H1 (cell line): ENCODE data around the gene MYO1F. TPM values are rescaled to one million over a fixed set of nuclear protein-coding genes. Genes with fewer than 3 reads are reported as not detected.

Experiments used
- CTCF ChIA-PET: fragments of 300-600 bp; sonication (Branson Sonifier 250); formaldehyde crosslinking; loops from one replicate; lab custom pipeline; 2021; ENCODE audit not compliant: partially characterized antibody; lab: Charles Lee
- POLR2A ChIA-PET: fragments of 300-600 bp; sonication (Branson Sonifier 250); formaldehyde crosslinking; loops from one replicate; lab custom pipeline; 2021; ENCODE audit warnings: inconsistent platforms; ENCODE audit not compliant: partially characterized antibody; lab: Charles Lee
- DNase-seq, 2 experiments: peaks; one replicate each; pipeline versions ENCODE4 v3.0.0 to v3.0.0-alpha.2; 2010 to 2022; ENCODE audit warnings: low spot score in 2 of 2, low read depth in 1 of 2, mixed read lengths in 1 of 2
- FAIRE-seq: peaks from 2 replicates; lab custom pipeline; 2011; peaks lifted over from hg19 to GRCh38; lab: Jason Lieb, UNC
- H2AFZ ChIP-seq: 2 replicates; pipeline ENCODE4 v1.8.1; 2012; ENCODE audit warnings: low read length, inconsistent platforms
- H2AK5ac ChIP-seq: 2 replicates; pipeline ENCODE4 v1.6.1; 2013; ENCODE audit warnings: low read depth, low read length
- H2BK120ac ChIP-seq: replicated peaks from 2 replicates; pipeline ENCODE3; 2013; ENCODE audit warnings: low read depth, low read length, inconsistent platforms
- H2BK12ac ChIP-seq: 2 replicates; pipeline ENCODE4 v1.6.1; 2013; ENCODE audit warnings: low read depth, low read length
- H2BK15ac ChIP-seq: 2 replicates; pipeline ENCODE4 v1.6.1; 2013; ENCODE audit warnings: low read length
- H2BK20ac ChIP-seq: 2 replicates; pipeline ENCODE4 v1.6.1; 2013; ENCODE audit warnings: low read length
- H2BK5ac ChIP-seq: 2 replicates; pipeline ENCODE4 v1.6.1; 2013; ENCODE audit warnings: low read depth, low read length
- H3K14ac ChIP-seq: 2 replicates; pipeline ENCODE4 v1.6.1; 2013; ENCODE audit warnings: inconsistent platforms; ENCODE audit not compliant: insufficient read length
- H3K18ac ChIP-seq: 2 replicates; pipeline ENCODE4 v1.6.1; 2013; ENCODE audit warnings: low read length; ENCODE audit errors: extremely low read depth
- H3K23ac ChIP-seq: 2 replicates; pipeline ENCODE4 v1.6.1; 2013; ENCODE audit warnings: inconsistent platforms; ENCODE audit not compliant: insufficient read length
- H3K23me2 ChIP-seq: 2 replicates; pipeline ENCODE4 v1.6.1; 2013; ENCODE audit warnings: low read depth, low read length
- H3K27ac ChIP-seq: 2 replicates; pipeline ENCODE4 v1.6.1; 2011; ENCODE audit warnings: low read depth, low read length, inconsistent platforms
- H3K27me3 ChIP-seq, 4 experiments: replicated peaks in 1 of 4; 1 replicate in 1 of 4; 2 replicates in 3 of 4; pipeline versions ENCODE4 v1.6.1 to v1.8.1; 2011 to 2013; ENCODE audit warnings: low read length in 3 of 4, mild to moderate bottlenecking in 3 of 4, inconsistent platforms in 2 of 4, mixed read lengths in 2 of 4, moderate library complexity in 1 of 4; ENCODE audit not compliant: control insufficient read depth in 3 of 4, insufficient read depth in 3 of 4; ENCODE audit errors: extremely low read depth in 1 of 4
- H3K36me3 ChIP-seq, 4 experiments: 2 replicates each; pipeline versions ENCODE4 v1.6.1 to v1.8.1; 2011 to 2013; ENCODE audit warnings: mild to moderate bottlenecking in 4 of 4, low read length in 3 of 4, moderate library complexity in 2 of 4, control low read depth in 1 of 4, inconsistent platforms in 1 of 4; ENCODE audit not compliant: insufficient read depth in 4 of 4, control insufficient read depth in 2 of 4
- H3K4ac ChIP-seq: replicated peaks from 2 replicates; pipeline ENCODE3; 2013; ENCODE audit warnings: low read length, low read depth, mixed read lengths, inconsistent platforms; ENCODE audit not compliant: insufficient read length
- H3K4me1 ChIP-seq, 4 experiments: replicated peaks in 1 of 4; 1 replicate in 1 of 4; 2 replicates in 3 of 4; pipeline versions ENCODE4 v1.6.1 to v1.8.1; 2011 to 2013; ENCODE audit warnings: low read length in 3 of 4, inconsistent platforms in 2 of 4, mixed read lengths in 1 of 4; ENCODE audit not compliant: insufficient read depth in 4 of 4, control insufficient read depth in 3 of 4
- H3K4me2 ChIP-seq, 2 experiments: 2 replicates each; pipeline versions ENCODE4 v1.6.1 to v1.8.1; 2011 to 2013; ENCODE audit warnings: low read depth in 2 of 2, low read length in 2 of 2, control low read depth in 1 of 2, inconsistent platforms in 1 of 2, mild to moderate bottlenecking in 1 of 2; ENCODE audit not compliant: insufficient read depth in 1 of 2
- H3K4me3 ChIP-seq, 4 experiments: fragments of 200-600, 300-600 bp in 1 of 4; sonication (generic), shearing (Covaris generic), sonication (Bioruptor Twin) in 1 of 4; 2 replicates each; pipeline versions ENCODE4 v1.5.1 to v1.8.1; 2011 to 2016; ENCODE audit warnings: low read length in 4 of 4, low read depth in 3 of 4, control low read depth in 2 of 4, inconsistent platforms in 2 of 4, mild to moderate bottlenecking in 2 of 4, mixed read lengths in 1 of 4, moderate library complexity in 1 of 4; ENCODE audit not compliant: insufficient read depth in 2 of 4; ENCODE audit errors: extremely low read depth in 1 of 4
- H3K56ac ChIP-seq: replicated peaks from 2 replicates; pipeline ENCODE3; 2013; ENCODE audit warnings: low read depth, mild to moderate bottlenecking, mixed read lengths, low read length, inconsistent platforms; ENCODE audit not compliant: insufficient read length
- H3K79me1 ChIP-seq: 2 replicates; pipeline ENCODE4 v1.6.1; 2013; ENCODE audit warnings: low read depth, low read length, control low read depth
- H3K79me2 ChIP-seq, 2 experiments: 2 replicates each; pipeline versions ENCODE4 v1.6.1 to v1.8.1; 2012 to 2013; ENCODE audit warnings: low read length in 2 of 2, mild to moderate bottlenecking in 2 of 2, inconsistent platforms in 1 of 2; ENCODE audit not compliant: insufficient read depth in 2 of 2, control insufficient read depth in 1 of 2
- H3K9ac ChIP-seq, 4 experiments: replicated peaks in 1 of 4; 1 replicate in 1 of 4; 2 replicates in 3 of 4; pipeline versions ENCODE4 v1.6.1 to v1.8.1; 2011 to 2013; ENCODE audit warnings: low read depth in 3 of 4, low read length in 3 of 4, control low read depth in 2 of 4, mild to moderate bottlenecking in 2 of 4, moderate library complexity in 2 of 4, inconsistent platforms in 1 of 4; ENCODE audit errors: extremely low read depth in 1 of 4
- H3K9me3 ChIP-seq, 2 experiments: 2 replicates each; pipeline versions ENCODE4 v1.6.1 to v1.8.1; 2012 to 2013; ENCODE audit warnings: mild to moderate bottlenecking in 2 of 2, moderate library complexity in 2 of 2, control low read depth in 1 of 2, inconsistent platforms in 1 of 2, low read depth in 1 of 2, low read length in 1 of 2, mixed read lengths in 1 of 2; ENCODE audit not compliant: insufficient read depth in 2 of 2
- H4K20me1 ChIP-seq, 2 experiments: replicated peaks in 1 of 2; 2 replicates each; pipeline versions ENCODE3 to v1.8.1; 2011 to 2013; ENCODE audit warnings: inconsistent platforms in 2 of 2, low read length in 2 of 2, mild to moderate bottlenecking in 1 of 2; ENCODE audit not compliant: insufficient read depth in 2 of 2, control insufficient read depth in 1 of 2
- H4K5ac ChIP-seq: 2 replicates; pipeline ENCODE4 v1.6.1; 2013; ENCODE audit warnings: low read length, low read depth, mixed read lengths, inconsistent platforms; ENCODE audit not compliant: insufficient read length
- H4K8ac ChIP-seq: 2 replicates; pipeline ENCODE4 v1.8.0; 2013; ENCODE audit warnings: mild to moderate bottlenecking, moderate library complexity, low read length, inconsistent platforms; ENCODE audit not compliant: insufficient read depth; ENCODE audit errors: extremely low read depth
- H4K91ac ChIP-seq: replicated peaks from 2 replicates; pipeline ENCODE3; 2013; ENCODE audit warnings: low read length, mixed read lengths, inconsistent platforms; ENCODE audit not compliant: insufficient read length
- ASH2L ChIP-seq: fragments of 200-600, 300-600 bp; sonication (generic); IDR thresholded peaks from one replicate; pipeline ENCODE4 v1.7.1; 2017; ENCODE audit warnings: low read length
- GABPA ChIP-seq: IDR thresholded peaks from 2 replicates; pipeline ENCODE4 v1.6.1; 2011; ENCODE audit warnings: mild to moderate bottlenecking, low read length, moderate library complexity, borderline replicate concordance; ENCODE audit not compliant: insufficient read depth
- KDM1A ChIP-seq: fragments of 200-600, 300-600 bp; sonication (generic); IDR thresholded peaks from 2 replicates; pipeline ENCODE4 v1.7.1; 2016; ENCODE audit warnings: mild to moderate bottlenecking, low read length, borderline replicate concordance
- MAFK ChIP-seq: IDR thresholded peaks from 2 replicates; pipeline ENCODE4 v1.6.1; 2012; ENCODE audit warnings: low read depth, mild to moderate bottlenecking, improper control_type of control experiment, low read length
- POLR2AphosphoS5 ChIP-seq: IDR thresholded peaks from 2 replicates; pipeline ENCODE4 v1.6.1; 2011; ENCODE audit warnings: low read depth, low read length
- SP4 ChIP-seq: IDR thresholded peaks from 2 replicates; pipeline ENCODE4 v1.6.1; 2012; ENCODE audit warnings: low read length, inconsistent platforms
- TAF7 ChIP-seq: optimal IDR thresholded peaks from 2 replicates; pipeline ENCODE3; 2011; ENCODE audit warnings: low read depth, mild to moderate bottlenecking, inconsistent platforms, low read length, moderate library complexity, borderline replicate concordance
- TEAD4 ChIP-seq: IDR thresholded peaks from 2 replicates; pipeline ENCODE4 v1.6.1; 2012; ENCODE audit warnings: low read depth, low read length, inconsistent platforms, mixed read lengths
- WGBS, 2 experiments: shearing (Covaris generic) in 1 of 2; methylation state at CpG; one replicate each; pipeline versions ENCODE4 v1.1.6 to v1.1.7; 2013 to 2015; ENCODE audit warnings: low lambda C conversion rate in 2 of 2, mixed read lengths in 2 of 2, inconsistent platforms in 1 of 2, low coverage in 1 of 2, missing lambda C conversion rate in 1 of 2; ENCODE audit not compliant: insufficient replicate concordance in 2 of 2, insufficient coverage in 1 of 2, insufficient read length in 1 of 2; ENCODE audit errors: extremely low coverage in 1 of 2, missing lambda C conversion rate in 1 of 2; 5-methylcytosine and 5-hydroxymethylcytosine counted together
- polyA plus RNA-seq, 7 experiments: library from polyadenylated mRNA; depleted of rRNA in 3 of 7; stranded (reverse) in 5 of 7; unstranded in 2 of 7; fragments of >200 nt in 5 of 7; fragments of 200-250 nt in 2 of 7; gene quantifications; 1 replicate in 5 of 7; 2 replicates in 1 of 7; 4 replicates in 1 of 7; pipeline versions ENCODE4 v1.2.1 to v1.2.3, GENCODE V29; 2011 to 2013; ENCODE audit warnings: missing spikeins in 2 of 7, mixed read lengths in 2 of 7
- total RNA-seq: library from RNA; stranded (reverse); fragmentation: NEBNext Ultra II Directional; extraction: Animal tissue kit (Norgen Biotek cat#: 25700); gene quantifications from 2 replicates; pipeline ENCODE4 v1.2.1, GENCODE V29; 2021
- TF ChIP-seq, protein P1 (sequence below): IDR thresholded peaks from 2 replicates; pipeline ENCODE4 v1.6.1; 2012; ENCODE audit warnings: inconsistent platforms
- TF ChIP-seq, protein P2 (sequence below), 3 experiments: IDR thresholded peaks; 1 replicate in 2 of 3; 2 replicates in 1 of 3; pipeline versions ENCODE4 v1.5.1 to v1.6.1; 2011; ENCODE audit warnings: low read length in 3 of 3, mild to moderate bottlenecking in 3 of 3, inconsistent platforms in 2 of 3, low read depth in 1 of 3, moderate library complexity in 1 of 3; ENCODE audit not compliant: insufficient read depth in 1 of 3; ENCODE audit errors: control extremely low read depth in 1 of 3

The MYO1F gene
- total and polyA plus RNA-seq, 2 of the 8 experiments (the other 6 are each of a cell fraction or from before 2014, with no cell fraction given) = 1.4 to 4.6 TPM

DNA sequence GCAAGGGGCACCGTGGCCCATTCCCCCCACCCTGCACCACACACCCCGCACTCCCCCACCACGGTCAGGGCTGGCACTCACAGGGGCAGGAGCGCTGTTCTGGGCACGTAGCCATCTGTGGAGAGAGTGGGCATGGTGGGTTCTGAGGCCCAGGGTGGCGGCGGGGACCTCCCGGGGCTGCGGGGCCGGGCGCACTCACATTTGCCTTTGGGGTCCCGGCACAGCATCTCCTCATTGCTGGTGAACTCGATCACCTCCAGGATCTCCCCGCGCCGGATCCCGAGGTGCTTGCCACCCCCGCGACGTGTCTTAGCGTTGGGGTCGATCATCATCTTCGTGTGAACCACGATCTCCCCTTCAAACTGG is 86.9 kb downstream of the MYO1F start:
- WGBS, 2 experiments = 95% methylated on average over 24 of the region's 24 CpGs; no CpG with 5 or more reads in 1 of the 2 experiments
- CTCF ChIA-PET = interaction anchor here (1.1 to 1.2 kb wide), 2 partner anchors 8 to 87 kb away, joined by 3 to 4 read pairs; partner anchors contain the start of gene MYO1F
- DNase-seq = no peak
- TF ChIP-seq POLR2AphosphoS5 (no peak), GABPA (no peak), TEAD4 (no peak), SP4 (no peak), TAF7 (no peak), KDM1A (no peak), MAFK (no peak), ASH2L (no peak)
- TF ChIP-seq, protein P1, sequence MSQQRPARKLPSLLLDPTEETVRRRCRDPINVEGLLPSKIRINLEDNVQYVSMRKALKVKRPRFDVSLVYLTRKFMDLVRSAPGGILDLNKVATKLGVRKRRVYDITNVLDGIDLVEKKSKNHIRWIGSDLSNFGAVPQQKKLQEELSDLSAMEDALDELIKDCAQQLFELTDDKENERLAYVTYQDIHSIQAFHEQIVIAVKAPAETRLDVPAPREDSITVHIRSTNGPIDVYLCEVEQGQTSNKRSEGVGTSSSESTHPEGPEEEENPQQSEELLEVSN = no peak
- TF ChIP-seq, protein P2, sequence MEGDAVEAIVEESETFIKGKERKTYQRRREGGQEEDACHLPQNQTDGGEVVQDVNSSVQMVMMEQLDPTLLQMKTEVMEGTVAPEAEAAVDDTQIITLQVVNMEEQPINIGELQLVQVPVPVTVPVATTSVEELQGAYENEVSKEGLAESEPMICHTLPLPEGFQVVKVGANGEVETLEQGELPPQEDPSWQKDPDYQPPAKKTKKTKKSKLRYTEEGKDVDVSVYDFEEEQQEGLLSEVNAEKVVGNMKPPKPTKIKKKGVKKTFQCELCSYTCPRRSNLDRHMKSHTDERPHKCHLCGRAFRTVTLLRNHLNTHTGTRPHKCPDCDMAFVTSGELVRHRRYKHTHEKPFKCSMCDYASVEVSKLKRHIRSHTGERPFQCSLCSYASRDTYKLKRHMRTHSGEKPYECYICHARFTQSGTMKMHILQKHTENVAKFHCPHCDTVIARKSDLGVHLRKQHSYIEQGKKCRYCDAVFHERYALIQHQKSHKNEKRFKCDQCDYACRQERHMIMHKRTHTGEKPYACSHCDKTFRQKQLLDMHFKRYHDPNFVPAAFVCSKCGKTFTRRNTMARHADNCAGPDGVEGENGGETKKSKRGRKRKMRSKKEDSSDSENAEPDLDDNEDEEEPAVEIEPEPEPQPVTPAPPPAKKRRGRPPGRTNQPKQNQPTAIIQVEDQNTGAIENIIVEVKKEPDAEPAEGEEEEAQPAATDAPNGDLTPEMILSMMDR (IDR thresholded peaks at IDR 0.05; ENCODE audit: control extremely low read depth in 1 of 3, insufficient read depth in 1 of 3, low read depth in 1 of 3, low read length in 3 of 3) = no peak

More for the DNA sequence above, 86.9 kb downstream of the MYO1F start:
- Histone ChIP-seq H3K79me2 (peaks cover 0 to 6% of the 10 kb centered on the region in 2 experiments; a peak in 1 of 4 replicates), H4K8ac (no peak overlapping the region), H3K27ac (no peak overlapping the region), H3K23me2 (no peaks in the 10 kb centered on the region), H3K4ac (no peak overlapping the region), H3K18ac (no peak overlapping the region), H3K14ac (no peak overlapping the region), H2BK5ac (no peak overlapping the region), H4K5ac (no peak overlapping the region), H2AFZ (no peak overlapping the region), H3K56ac (no peak overlapping the region), H4K91ac (no peak overlapping the region), H3K23ac (no peak overlapping the region), H3K9me3 (no peaks in the 10 kb centered on the region), H4K20me1 (peaks cover 6 to 23% of the 10 kb centered on the region in 2 experiments), H3K36me3 (peaks cover 14 to 37% (median 27%) of the 10 kb centered on the region in 4 experiments; a peak in 7 of 8 replicates), H2AK5ac (no peak overlapping the region), H2BK15ac (no peak overlapping the region), H2BK120ac (no peak overlapping the region), H3K4me3 (no peak overlapping the region), H2BK12ac (no peak overlapping the region), H3K27me3 (no peaks in the 10 kb centered on the region), H3K9ac (no peak overlapping the region), H2BK20ac (no peak overlapping the region), H3K79me1 (peaks cover 7% of the 10 kb centered on the region; the same call in 1 of the 2 replicates), H3K4me2 (no peak overlapping the region), H3K4me1 (peaks cover 0 to 2% (median under 1%) of the 10 kb centered on the region in 4 experiments; a peak in 1 of 7 replicates)
- POLR2A ChIA-PET = interaction anchor here (1.0 to 2.0 kb wide), 9 partner anchors 9 to 63 kb away, joined by 3 to 6 read pairs (median 4); partner anchors contain the start of gene ZNF414
- FAIRE-seq = no peak
